ENCODE measurements around the gene SPATA20.

DNA sequence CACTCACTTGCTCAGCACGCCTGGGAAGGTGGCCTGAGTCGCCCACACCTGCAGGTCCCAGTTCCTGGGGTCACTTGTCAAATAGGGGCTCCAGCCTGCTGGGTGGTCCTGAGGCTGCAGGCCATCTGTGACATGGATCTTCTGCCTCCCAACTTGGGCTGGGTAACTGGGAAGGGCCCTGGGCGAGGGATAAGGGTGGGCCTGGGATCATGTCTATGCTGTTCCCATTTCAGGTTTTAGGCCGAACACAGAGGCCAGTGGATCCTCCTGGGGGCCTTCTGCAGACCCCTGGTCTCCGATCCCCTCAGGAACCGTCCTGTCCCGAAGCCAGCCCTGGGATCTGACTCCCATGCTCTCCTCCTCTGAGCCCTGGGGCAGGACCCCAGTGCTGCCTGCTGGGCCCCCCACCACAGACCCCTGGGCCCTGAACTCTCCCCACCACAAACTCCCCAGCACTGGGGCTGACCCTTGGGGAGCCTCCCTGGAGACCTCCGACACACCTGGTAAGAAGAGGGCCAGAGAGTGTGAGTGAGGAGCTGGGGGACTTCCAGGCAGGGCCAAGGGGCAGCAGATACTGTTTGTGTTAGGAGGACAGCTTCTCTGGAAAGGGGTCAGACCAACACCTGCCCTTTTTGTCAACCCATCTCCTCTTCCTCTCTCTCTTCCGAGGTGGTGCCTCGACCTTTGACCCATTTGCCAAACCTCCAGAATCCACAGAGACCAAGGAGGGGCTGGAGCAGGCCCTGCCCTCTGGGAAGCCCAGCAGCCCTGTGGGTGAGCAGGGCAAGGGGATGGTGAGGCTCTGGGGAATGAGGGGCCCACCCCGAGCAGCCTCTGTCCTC is 6.2 kb upstream of the SPATA20 start:
- TF ChIP-seq CTCF (IDR thresholded peaks at IDR 0.05) = no peak
- TF ChIP-seq POLR2A (IDR thresholded peaks at IDR 0.05) = no peak
- no peak for TF ChIP-seq POLR2AphosphoS5 (IDR thresholded peaks at IDR 0.05)
